ENCODE data around the gene CFAP20DC.
"Not testable (repeated sequence)": the region's sequence is repeated elsewhere in the genome, so short reads cannot be mapped to it uniquely, and the experiment has no call there.

The CFAP20DC gene

DNA sequence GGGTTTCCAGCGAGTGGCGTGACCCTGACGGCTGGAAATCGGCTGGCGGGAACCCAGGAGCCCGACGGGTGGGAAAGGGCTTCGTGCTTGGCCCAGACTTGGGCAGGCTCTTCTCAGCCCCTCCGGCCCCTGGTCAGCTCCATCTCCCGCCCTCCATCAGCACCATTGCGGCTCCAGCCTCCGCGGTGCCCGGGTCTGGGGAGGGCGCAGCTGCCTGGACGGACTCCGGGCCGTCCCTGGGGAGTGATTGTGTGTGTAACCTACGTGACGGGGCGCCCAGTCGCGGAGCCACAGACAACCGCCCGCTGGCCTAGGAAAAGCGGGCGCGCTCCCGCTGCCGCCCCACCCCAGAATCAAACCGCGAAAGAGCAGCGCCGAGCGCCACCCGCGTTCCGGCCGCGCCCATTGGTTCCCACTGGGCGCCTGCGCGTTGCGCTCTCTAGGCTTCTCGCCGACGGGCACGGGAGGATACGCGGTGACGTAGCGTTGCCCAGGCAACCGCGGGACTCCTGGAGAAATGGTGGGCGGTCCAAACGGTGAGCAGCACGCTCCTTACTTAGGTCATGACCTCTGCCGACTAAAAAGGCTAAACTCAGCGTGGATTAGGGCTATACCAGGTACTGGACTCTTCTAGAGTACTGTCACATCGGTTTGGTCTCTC is at the start of gene CFAP20DC:
CFAP20DC (minus strand) TSS at position 355 of the 661 bp plus-strand sequence. CDS start 394 bp downstream, outside the sequence.
- DNase-seq = no peak

DNA sequence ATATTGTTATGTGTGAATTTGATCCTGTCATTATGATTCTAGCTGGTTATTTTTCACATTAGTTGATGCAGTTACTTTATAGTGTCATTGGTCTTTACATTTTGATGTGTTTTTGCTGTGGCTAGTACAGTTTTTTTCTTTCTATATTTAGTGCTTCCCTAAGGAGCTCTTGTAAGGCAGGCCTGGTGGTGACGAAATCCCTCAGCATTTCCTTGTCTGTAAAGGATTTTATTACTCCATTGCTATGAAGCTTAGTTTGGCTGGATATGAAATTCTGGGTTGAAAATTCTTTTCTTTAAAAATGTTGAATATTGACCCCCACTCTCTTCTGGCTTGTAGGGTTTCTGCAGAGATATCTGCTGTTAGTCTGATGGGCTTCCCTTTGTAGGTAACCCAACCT is 48.7 kb upstream of the CFAP20DC start:
- not testable (repeated sequence) for DNase-seq

DNA sequence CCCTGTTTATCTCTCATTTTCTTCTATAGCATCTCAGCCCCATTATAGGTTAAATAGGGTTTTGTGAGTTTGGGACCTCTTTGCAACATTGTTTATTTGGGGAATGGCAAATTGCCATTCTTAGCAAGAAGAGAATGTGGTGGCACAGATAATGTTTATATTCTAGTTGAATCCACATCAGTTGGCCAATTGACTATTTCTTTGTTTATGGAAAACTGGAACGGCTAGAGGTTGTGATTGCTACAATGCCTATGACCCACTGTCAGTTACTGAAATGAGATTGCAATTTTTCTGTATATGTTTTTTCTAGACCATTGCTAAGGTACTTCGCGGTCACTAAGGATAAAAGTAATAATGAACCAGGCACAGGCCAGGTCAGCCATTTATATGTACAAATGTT is 44.6 kb upstream of the CFAP20DC start:
- no peak for DNase-seq

DNA sequence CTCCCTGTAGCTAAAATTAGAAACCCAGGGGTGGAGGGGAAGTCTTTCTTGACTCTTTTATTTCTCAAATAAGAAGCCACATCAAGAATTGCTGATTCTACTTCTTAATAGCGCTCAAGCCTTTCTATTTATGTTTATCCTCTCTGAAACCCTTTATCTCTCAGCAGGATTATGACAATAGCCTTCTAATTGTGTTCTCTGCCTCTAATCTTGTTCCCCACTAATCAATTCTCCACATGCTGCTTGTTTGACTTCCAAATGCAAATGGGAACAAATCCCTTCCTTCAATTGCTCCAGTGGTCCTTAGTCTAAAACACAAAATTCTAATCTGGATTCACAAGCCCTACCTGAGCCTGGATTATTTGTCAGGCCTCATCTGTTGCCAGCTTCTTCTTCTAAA is 43.7 kb upstream of the CFAP20DC start:
- DNase-seq = no peak

DNA sequence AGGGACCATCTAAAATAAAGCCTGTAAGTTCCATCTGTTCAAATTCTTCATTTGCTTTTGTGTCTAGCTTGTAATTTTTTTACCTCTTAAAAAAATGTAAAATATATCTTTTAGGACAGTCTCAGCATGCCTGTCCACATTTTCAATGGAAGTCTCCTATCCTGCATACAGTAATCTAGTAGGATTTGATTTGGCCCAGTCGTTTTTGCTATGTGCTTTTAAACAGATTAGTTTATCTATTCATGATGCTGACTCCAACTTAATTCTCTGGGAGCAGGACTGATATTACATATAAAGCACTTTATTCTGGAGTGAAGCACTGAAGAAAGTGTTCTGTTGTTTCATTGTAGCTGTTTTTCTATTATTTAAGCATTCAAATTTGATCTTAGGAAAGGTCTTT is 38.9 kb upstream of the CFAP20DC start:
- no peak for DNase-seq

DNA sequence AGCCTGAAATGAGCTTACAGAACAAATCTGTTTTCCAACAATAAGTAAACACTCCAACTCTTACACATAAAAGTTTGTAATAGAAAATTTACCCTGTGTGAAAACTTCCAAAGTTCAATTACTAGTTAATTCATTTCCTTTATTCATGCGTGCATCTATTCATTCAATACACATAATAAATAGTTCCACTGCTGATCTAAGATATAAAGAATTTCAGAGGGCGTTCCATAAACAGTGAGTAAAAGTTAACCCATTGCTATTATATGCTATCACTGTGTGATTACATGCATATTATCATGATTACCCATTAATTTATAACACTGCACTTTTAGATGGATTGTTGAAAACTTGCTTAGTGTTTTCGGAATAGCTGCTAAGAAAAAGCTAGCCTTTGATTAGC is 36.2 kb upstream of the CFAP20DC start:
- no peak for DNase-seq

DNA sequence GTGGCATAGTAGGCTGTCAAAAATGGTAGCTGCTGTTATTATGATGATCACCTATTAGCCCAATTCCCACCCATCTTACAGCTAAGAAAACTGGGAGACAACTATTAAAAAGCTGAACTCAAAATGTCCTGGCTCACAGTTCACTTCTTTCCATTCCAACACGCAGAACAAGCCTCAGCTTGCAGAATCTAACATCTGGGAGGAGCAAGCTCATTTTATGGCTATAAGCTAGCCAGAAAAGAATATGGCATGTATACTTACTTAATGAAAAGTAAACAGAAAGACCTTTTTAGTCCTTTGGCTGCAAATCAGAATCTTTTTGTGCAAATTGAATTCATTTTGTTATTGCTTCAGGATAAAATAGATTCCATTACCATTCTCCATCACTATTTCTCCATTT is 34.8 kb upstream of the CFAP20DC start:
- DNase-seq = no peak

DNA sequence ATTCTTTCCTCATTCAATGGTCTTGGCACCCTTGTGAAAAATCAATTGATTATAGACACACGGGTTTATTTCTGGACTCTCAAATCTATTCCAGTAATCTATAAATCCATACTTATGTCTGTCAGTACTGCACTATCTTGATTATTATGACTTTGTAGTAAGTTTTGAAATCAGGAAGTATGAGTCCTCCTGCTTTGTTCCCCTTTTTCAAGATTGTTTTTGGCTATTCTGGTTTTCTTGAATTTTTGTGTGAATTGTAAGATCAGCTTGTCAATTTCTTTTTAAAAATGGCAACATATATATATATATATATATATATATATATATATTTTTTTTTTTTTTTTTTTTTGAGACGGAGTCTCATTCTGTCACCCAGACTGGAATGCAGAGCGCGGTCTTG is 32.3 kb upstream of the CFAP20DC start:
- DNase-seq = no peak

DNA sequence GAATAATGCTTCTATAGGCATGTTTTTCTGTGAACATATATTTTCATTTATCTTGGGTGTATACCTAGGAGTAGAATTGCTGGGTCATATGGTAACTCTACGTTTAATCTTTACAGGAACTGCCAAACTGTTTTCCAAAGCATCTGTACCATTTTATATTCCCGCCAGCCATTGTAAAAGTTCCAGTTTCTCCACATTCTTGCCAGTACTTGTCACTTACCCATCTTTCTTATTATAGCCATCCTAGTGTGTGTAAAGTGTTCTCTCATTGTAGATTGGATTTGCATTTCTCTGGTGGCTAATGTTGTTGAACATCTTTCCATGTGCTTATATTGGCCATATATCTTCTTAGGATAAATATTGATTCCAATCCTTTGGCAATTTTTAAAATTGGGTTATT is 31.2 kb upstream of the CFAP20DC start:
- no peak for DNase-seq

DNA sequence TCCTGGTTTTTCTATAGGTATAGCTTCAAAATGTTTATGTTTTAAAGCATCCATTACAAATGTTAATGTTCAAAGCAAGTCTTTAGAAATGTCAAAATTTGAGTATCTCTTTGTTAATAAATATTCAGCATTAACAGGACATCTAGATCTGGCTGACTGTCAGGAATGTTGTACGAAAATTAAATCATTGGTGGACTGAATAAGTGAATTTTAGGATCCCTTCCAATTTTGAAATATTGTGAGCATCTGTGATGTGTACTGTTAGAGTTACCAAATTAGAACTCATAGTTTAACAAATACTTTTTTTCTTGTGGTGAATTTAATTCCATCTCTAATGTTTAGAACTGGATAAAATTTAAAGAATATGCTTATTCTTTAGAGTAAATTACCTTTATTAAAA is 30.1 kb upstream of the CFAP20DC start:
- no peak for DNase-seq

DNA sequence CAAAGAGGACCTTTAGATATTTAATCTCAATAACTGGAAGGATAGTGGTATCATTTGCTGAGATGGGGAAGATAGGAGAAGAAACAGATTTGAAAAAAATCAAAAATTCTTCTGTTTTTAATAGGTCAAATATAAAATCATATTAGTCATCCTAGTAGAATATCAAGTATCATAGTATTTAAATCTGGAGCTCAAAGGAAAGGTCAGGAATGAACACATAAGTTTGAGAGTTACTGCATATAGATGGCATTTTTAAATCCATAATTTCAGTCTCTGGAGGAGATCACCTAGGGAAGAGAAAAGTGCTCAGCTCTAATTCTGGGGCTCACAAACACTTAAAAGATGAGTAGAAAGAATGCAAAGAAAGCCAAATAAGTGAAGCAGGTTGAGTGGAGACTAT is 24.9 kb upstream of the CFAP20DC start:
- no peak for DNase-seq

DNA sequence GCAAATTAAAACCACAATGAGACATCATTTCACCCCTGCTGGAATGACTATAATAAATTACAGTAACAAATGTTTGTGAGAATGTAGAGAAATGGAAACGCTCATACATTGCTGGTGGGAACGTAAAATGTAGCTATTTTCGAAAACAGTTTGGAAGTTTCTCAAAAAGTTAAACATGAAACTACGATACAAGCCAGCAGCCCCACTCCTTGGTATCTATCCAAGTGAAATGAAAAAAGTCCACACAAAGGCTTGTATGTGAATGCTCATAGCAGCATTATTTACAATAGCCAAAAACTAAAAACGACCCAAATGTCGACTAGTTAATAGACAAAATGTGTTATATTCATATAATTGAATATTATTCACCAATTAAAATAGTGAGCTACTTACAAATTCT is 22.9 kb upstream of the CFAP20DC start:
- DNase-seq = no peak

DNA sequence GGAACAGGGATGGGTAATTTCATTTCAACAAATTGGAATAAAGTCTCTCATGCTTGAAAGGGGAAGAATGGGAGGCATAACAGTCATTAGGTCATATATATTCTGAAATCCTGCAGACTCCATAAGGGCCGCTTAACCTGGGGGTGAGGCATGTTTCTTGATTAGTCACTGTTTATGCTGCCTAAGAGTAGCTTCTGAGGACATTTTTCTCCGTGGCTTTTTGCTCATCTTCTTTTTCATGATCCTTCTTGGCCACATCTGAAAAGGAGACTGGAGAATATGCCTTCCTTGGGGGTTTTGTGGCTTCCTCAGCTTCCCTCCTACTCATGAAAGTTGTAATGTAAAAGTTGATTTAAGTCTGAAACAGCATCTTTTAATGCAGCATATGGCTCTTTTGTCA is 20.0 kb upstream of the CFAP20DC start:
- DNase-seq = no peak

DNA sequence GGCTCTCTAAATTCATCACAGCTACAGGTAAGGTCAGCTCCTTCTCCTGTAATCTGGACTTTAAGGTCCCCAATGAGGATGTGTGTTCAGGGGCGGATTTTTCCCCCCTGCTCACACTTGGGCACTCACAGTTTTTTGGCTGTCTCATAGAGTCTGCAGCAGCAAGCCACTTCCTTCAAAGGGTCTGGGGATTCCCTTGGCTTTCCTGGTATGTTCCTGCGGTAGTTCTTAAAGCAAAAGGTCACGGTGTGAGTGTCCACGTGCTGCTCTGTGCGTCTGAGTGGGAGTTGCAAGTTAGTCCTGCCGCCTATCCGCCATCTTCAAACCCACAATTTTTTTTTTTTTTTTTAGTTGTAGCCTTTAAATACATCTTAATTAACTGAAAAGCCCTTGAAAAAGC is 15.4 kb upstream of the CFAP20DC start:
- no peak for DNase-seq

DNA sequence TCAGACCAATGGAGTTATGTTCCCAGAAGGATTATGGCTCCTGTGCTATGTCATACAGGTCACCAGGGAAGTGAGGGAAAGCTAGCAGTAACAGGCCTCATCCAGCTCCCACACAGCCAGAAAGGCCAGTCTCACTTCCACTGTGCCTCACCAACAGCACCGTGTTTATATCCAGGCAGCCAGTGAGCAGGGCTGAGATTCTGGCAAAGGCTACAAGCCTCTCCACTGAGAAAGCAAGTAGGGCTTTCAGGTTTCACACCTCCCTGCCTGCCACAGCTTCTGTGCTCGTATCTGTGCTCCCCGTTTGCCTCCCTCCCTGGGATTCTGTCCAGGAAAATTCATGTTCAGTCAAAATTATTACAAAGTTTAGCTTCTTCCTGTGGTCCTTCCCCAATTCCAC is 14.9 kb upstream of the CFAP20DC start:
- no peak for DNase-seq

DNA sequence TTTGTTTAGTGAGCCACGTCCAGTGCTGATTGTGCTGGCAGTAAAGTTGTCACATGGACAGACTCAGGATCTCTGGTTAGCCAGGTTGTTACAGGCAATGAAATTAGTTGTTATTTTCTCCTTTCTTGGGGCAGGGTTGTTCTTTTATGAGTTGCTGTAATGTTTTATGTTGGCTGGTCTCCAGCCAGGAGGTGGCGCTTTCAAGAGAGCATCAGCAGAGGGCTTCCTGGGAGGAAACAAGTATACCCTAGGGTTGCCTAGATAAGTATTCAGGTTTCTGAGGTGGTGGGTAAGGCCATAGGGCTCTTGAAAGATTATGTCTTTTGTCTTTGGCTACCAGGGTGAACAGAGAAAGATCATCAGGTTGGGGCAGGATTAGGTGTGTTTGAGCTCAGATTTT is 14.5 kb upstream of the CFAP20DC start:
- no peak for DNase-seq

DNA sequence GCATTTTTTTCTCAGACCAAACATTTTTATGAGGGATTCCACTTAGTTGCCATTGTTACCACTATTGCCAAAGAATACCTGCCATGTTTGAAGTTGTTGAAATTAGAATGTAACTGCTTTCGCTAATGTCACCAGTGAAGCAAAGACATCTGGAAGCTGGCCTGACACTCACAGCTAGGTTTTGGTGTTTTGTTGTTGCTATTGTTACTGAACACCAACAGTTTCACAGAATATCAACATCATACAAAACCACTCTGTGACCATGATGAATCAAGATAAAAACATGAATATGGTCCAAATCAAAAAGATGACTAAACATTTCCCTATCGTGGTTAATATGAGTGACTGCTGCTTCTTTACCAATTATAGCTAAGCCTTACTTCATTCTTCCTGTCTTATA is 6.9 kb upstream of the CFAP20DC start:
- DNase-seq = no peak

DNA sequence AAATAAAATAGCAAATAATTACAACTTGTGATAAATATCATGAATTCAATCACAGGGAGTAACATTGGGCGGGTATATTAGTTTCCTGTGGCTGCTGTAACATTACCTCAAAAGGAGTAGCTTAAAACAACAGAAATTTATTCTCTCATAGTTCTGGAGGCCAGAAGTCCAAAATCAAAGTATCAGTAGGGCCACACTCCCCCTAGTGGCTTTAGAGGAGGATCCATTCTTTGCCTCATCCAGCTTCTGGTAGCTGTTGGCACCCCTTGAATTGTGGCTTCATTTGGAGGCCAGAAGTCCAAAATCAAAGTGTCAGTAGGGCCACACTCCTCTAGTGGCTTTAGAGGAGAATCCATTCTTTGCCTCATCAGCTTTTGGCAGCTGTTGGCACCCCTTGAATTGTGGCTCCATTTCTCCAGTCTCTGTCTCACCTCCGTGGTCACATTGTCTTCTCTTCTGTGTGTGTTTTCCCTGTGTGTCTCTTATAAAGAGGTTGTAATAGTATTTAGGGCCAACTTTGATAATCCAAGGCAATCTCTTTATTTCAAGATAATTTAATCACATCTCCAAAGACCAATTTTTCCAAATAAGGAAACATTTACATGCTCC is 3.1 kb upstream of the CFAP20DC start:
- DNase-seq = no peak

DNA sequence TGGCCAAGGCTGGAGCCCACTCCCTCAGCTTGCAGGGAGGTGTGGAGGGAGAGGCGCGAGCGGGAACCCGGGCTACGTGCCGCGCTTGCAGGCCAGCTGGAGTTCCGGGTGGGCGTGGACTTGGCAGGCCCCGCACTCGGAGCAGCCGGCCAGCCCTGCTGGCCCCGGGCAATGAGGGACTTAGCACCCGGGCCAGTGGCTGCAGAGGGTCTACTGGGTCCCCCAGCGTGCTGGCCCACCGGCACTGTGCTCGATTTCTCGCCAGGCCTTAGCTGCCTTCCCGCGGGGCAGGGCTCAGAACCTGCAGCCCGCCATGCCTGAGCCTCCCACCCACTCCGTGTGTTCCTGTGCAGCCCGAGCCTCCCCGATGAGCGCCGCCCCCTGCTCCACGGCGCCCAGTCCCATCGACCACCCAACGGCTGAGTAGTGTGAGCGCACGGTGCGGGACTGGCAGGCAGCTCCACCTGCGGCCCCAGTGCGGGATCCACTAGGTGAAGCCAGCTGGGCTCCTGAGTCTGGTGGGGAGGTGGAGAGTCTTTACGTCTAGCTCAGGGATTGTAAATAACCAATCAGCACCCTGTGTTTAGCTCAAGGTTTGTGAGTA is 1.1 kb upstream of the CFAP20DC start:
- not testable (repeated sequence) for DNase-seq

DNA sequence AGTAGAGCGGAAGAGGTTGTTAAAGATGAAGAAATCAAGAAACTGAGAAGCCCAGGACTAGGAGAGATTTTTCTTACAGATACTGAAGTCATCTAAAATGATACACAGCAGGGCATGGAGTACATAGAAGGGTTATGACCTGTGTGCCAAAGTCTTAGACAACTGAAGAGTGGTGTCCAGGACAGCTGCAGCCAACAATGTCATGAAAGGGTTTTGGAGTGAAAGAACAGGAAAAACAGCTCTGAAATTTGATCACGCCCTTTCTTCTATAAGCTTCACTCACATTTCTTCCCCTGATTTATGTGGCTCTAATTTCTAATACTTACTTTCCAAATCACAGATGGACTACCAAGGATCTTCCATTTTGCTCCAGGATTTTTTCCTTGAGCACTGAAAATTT is 3.0 kb downstream of the CFAP20DC start:
- no peak for DNase-seq

DNA sequence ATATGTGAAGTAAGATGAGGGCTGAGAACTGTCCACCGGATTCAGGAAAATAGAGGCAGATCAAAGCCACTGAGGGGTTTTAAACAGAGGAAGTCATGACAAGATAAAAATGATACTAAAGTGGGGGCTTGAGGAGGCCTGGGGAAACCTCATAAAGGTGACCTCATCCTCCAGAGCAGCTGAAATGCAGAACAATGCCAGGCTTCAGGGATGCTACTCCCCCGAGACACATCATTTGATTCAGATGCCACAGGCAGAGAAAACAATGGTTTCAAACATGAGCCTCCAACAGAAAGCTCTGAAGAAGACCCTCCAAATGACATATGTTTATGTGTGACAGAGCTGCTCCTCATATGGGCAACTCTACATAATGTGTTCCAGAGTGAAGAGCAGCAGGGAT is 6.4 kb downstream of the CFAP20DC start:
- DNase-seq = no peak

DNA sequence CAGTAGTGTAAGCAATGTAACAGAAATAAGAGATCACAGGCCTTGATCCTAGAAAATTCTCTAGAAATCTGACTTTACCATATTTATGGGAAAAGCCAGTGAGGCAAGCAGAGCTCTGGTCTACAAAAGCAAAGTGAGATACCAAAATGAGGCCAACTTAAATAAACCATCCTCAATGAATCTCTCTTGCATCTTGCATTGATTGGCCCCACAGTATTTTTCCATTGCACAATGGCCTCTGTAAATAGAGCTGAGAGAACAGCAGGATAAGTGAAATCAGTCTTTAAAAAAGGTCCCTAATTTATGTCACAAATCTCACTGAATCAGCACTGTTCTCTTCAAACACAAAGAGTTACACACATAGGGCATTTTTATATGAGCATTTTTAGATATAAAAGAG is 8.9 kb downstream of the CFAP20DC start:
- no peak for DNase-seq

DNA sequence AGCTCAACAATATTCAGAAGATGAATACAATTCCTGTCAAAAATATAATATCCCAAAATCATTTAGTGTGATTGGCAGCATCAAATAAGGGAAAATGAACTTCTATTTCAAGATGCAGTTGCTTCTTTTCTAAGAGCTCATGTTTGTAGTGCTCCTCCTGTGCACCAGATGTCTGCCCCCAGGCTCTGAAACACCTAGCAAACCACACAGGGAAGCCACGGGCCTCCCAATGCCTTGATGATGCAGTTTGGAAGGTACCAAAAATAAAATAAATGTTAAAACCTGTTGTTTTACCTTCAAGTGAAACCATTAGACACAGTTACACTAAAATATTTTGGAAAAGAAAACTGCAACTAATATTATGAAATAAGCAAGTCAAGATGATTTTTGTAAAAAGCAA is 22.2 kb downstream of the CFAP20DC start:
- DNase-seq = no peak

DNA sequence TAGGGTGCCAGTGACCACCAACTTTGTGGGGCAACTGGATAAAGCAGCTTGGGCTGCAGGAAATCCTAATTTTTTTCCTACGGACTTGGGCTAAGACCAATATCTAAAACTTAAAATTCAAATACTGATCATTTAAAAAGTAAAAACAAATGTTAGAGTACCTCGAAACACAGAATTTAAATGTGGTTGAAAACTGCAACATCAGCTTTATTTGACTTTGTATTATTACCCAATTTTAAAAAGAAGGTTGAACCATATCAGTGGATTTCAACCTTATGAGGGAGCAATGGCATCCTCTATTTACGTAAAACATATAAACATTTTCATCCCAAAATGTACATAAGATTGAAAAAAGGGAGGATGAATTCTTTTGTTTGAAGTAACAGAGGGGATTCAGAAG is 26.2 kb downstream of the CFAP20DC start:
- no peak for DNase-seq

DNA sequence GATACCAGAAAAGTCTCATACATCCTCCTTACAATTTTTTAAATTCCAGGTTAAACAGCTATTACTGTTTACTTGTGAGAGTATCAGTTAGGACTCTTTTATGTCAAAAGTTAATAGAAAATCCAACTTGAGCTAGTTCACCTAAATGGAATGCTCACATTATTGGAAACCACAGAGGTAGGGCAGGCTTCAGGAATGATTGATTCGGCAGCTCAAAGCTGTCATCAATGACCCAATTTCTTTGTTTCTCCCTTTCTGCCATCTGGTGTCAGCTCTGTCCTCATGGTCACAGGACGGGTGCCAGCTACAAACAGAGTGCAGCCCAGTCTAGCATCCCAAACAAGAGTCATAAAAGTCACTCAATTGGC is 32.2 kb downstream of the CFAP20DC start:
- DNase-seq = no peak
